ENCODE results near the gene KCNF1.

KCNF1 gene

GRCh38 chr2:10916953-10917352, 5.2 kb downstream of the KCNF1 start:
- no peak overlapping the region for H3K9ac ChIP-seq (ENCODE audit: low read length)
- no peaks in the 10 kb centered on the region for H3K36me3 ChIP-seq (ENCODE audit: insufficient read depth, low read length)
- no peak overlapping the region for H3K27ac ChIP-seq (ENCODE audit: low read depth, low read length)
- H3K4me1 ChIP-seq (ENCODE audit: insufficient read depth, low read length): no peaks in the 10 kb centered on the region
- H3K4me3 ChIP-seq (ENCODE audit: low read depth in 1 of 2, low read length in 2 of 2): no peak overlapping the region
- peaks cover 0 to 22% of the 10 kb centered on the region in 2 donors for H3K27me3 ChIP-seq (ENCODE audit: control insufficient read depth in 1 of 2, insufficient read depth in 2 of 2, low read length in 2 of 2)
- no peaks in the 10 kb centered on the region for H3K9me3 ChIP-seq (ENCODE audit: low read length)

- no peaks in the 10 kb centered on the region for H3K4me1 ChIP-seq (ENCODE audit: insufficient read depth, low read length)
- no peak overlapping the region for H3K27ac ChIP-seq (ENCODE audit: low read depth, low read length)
- no peak overlapping the region for H3K9ac ChIP-seq (ENCODE audit: low read length)
- no peaks in the 10 kb centered on the region for H3K9me3 ChIP-seq (ENCODE audit: low read length)
- no peaks in the 10 kb centered on the region for H3K36me3 ChIP-seq (ENCODE audit: insufficient read depth, low read length)
- H3K27me3 ChIP-seq (ENCODE audit: control insufficient read depth in 1 of 2, insufficient read depth in 2 of 2, low read length in 2 of 2): peaks cover 0 to 17% of the 10 kb centered on the region in 2 donors
- no peak overlapping the region for H3K4me3 ChIP-seq (ENCODE audit: low read depth in 1 of 2, low read length in 2 of 2)
Measured at GRCh38 chr2:10917927-10918326, 6.2 kb downstream of the KCNF1 start.

GRCh38 chr2:10918661-10919409, 7.1 kb downstream of the KCNF1 start:
- peaks cover 0 to 9% of the 10 kb centered on the region in 2 donors for H3K27me3 ChIP-seq (ENCODE audit: control insufficient read depth in 1 of 2, insufficient read depth in 2 of 2, low read length in 2 of 2)
- H3K9ac ChIP-seq (ENCODE audit: low read length): no peak overlapping the region
- no peak overlapping the region for H3K27ac ChIP-seq (ENCODE audit: low read depth, low read length)
- no peaks in the 10 kb centered on the region for H3K4me1 ChIP-seq (ENCODE audit: insufficient read depth, low read length)
- no peaks in the 10 kb centered on the region for H3K9me3 ChIP-seq (ENCODE audit: low read length)
- no peak overlapping the region for H3K4me3 ChIP-seq (ENCODE audit: low read depth in 1 of 2, low read length in 2 of 2)
- no peaks in the 10 kb centered on the region for H3K36me3 ChIP-seq (ENCODE audit: insufficient read depth, low read length)

GRCh38 chr2:10919410-10919770, 7.7 kb downstream of the KCNF1 start:
- Histone ChIP-seq H3K4me1 (ENCODE audit: insufficient read depth, low read length) (no peaks in the 10 kb centered on the region), H3K9ac (ENCODE audit: low read length) (no peak overlapping the region), H3K27ac (ENCODE audit: low read depth, low read length) (no peak overlapping the region), H3K27me3 (ENCODE audit: control insufficient read depth in 1 of 2, insufficient read depth in 2 of 2, low read length in 2 of 2) (peaks cover 0 to 4% of the 10 kb centered on the region in 2 donors), H3K36me3 (ENCODE audit: insufficient read depth, low read length) (no peaks in the 10 kb centered on the region), H3K4me3 (ENCODE audit: low read depth in 1 of 2, low read length in 2 of 2) (no peak overlapping the region), H3K9me3 (ENCODE audit: low read length) (no peaks in the 10 kb centered on the region)

- Histone ChIP-seq H3K27me3 (ENCODE audit: control insufficient read depth in 1 of 2, insufficient read depth in 2 of 2, low read length in 2 of 2) (peaks cover 0 to 5% of the 10 kb centered on the region in 2 donors), H3K27ac (ENCODE audit: low read depth, low read length) (no peak overlapping the region), H3K9ac (ENCODE audit: low read length) (no peak overlapping the region), H3K9me3 (ENCODE audit: low read length) (no peaks in the 10 kb centered on the region), H3K36me3 (ENCODE audit: insufficient read depth, low read length) (no peaks in the 10 kb centered on the region), H3K4me1 (ENCODE audit: insufficient read depth, low read length) (no peaks in the 10 kb centered on the region), H3K4me3 (ENCODE audit: low read depth in 1 of 2, low read length in 2 of 2) (no peak overlapping the region)
Measured at GRCh38 chr2:10919771-10920621, 8.3 kb downstream of the KCNF1 start.

- Histone ChIP-seq H3K4me3 (ENCODE audit: low read depth in 1 of 2, low read length in 2 of 2) (no peak overlapping the region), H3K9ac (ENCODE audit: low read length) (no peak overlapping the region), H3K27me3 (ENCODE audit: control insufficient read depth in 1 of 2, insufficient read depth in 2 of 2, low read length in 2 of 2) (peaks cover 0 to 5% of the 10 kb centered on the region in 2 donors), H3K9me3 (ENCODE audit: low read length) (no peaks in the 10 kb centered on the region), H3K36me3 (ENCODE audit: insufficient read depth, low read length) (no peaks in the 10 kb centered on the region), H3K27ac (ENCODE audit: low read depth, low read length) (no peak overlapping the region), H3K4me1 (ENCODE audit: insufficient read depth, low read length) (no peaks in the 10 kb centered on the region)
Measured at GRCh38 chr2:10920764-10921388, 9.1 kb downstream of the KCNF1 start.

- Histone ChIP-seq H3K9ac (ENCODE audit: low read length) (no peak overlapping the region), H3K9me3 (ENCODE audit: low read length) (no peaks in the 10 kb centered on the region), H3K27ac (ENCODE audit: low read depth, low read length) (no peak overlapping the region), H3K4me1 (ENCODE audit: insufficient read depth, low read length) (no peaks in the 10 kb centered on the region), H3K4me3 (ENCODE audit: low read depth in 1 of 2, low read length in 2 of 2) (no peak overlapping the region), H3K36me3 (ENCODE audit: insufficient read depth, low read length) (no peaks in the 10 kb centered on the region), H3K27me3 (ENCODE audit: control insufficient read depth in 1 of 2, insufficient read depth in 2 of 2, low read length in 2 of 2) (peaks cover 0 to 5% of the 10 kb centered on the region in 2 donors)
Measured at GRCh38 chr2:10921525-10921924, 9.8 kb downstream of the KCNF1 start.

- Histone ChIP-seq H3K27me3 (ENCODE audit: control insufficient read depth in 1 of 2, insufficient read depth in 2 of 2, low read length in 2 of 2) (peaks cover 0 to 5% of the 10 kb centered on the region in 2 donors), H3K27ac (ENCODE audit: low read depth, low read length) (no peak overlapping the region)
Measured at GRCh38 chr2:10922307-10923007, 10.7 kb downstream of the KCNF1 start.

GRCh38 chr2:10923008-10923375, 11.3 kb downstream of the KCNF1 start:
- Histone ChIP-seq H3K4me3 (ENCODE audit: low read depth in 1 of 2, low read length in 2 of 2) (no peak overlapping the region), H3K36me3 (ENCODE audit: insufficient read depth, low read length) (no peaks in the 10 kb centered on the region), H3K9ac (ENCODE audit: low read length) (no peak overlapping the region), H3K27ac (ENCODE audit: low read depth, low read length) (no peak overlapping the region), H3K4me1 (ENCODE audit: insufficient read depth, low read length) (no peaks in the 10 kb centered on the region), H3K9me3 (ENCODE audit: low read length) (no peaks in the 10 kb centered on the region), H3K27me3 (ENCODE audit: control insufficient read depth in 1 of 2, insufficient read depth in 2 of 2, low read length in 2 of 2) (peaks cover 0 to 5% of the 10 kb centered on the region in 2 donors)

More at GRCh38 chr2:10922307-10923007, 10.7 kb downstream of the KCNF1 start:
- no peak overlapping the region for H3K9ac ChIP-seq (ENCODE audit: low read length)
- no peak overlapping the region for H3K4me3 ChIP-seq (ENCODE audit: low read depth in 1 of 2, low read length in 2 of 2)
- H3K36me3 ChIP-seq (ENCODE audit: insufficient read depth, low read length): no peaks in the 10 kb centered on the region
- no peaks in the 10 kb centered on the region for H3K9me3 ChIP-seq (ENCODE audit: low read length)
- H3K4me1 ChIP-seq (ENCODE audit: insufficient read depth, low read length): no peaks in the 10 kb centered on the region

GRCh38 chr2:10923965-10924364, 12.2 kb downstream of the KCNF1 start:
- Histone ChIP-seq H3K27me3 (ENCODE audit: control insufficient read depth in 1 of 2, insufficient read depth in 2 of 2, low read length in 2 of 2) (peaks cover 0 to 5% of the 10 kb centered on the region in 2 donors), H3K36me3 (ENCODE audit: insufficient read depth, low read length) (no peaks in the 10 kb centered on the region), H3K9me3 (ENCODE audit: low read length) (no peaks in the 10 kb centered on the region), H3K9ac (ENCODE audit: low read length) (no peak overlapping the region), H3K27ac (ENCODE audit: low read depth, low read length) (no peak overlapping the region), H3K4me1 (ENCODE audit: insufficient read depth, low read length) (no peaks in the 10 kb centered on the region), H3K4me3 (ENCODE audit: low read depth in 1 of 2, low read length in 2 of 2) (no peak overlapping the region)

- Histone ChIP-seq H3K27ac (ENCODE audit: low read depth, low read length) (no peak overlapping the region), H3K36me3 (ENCODE audit: insufficient read depth, low read length) (no peaks in the 10 kb centered on the region), H3K4me3 (ENCODE audit: low read depth in 1 of 2, low read length in 2 of 2) (no peak overlapping the region), H3K9ac (ENCODE audit: low read length) (no peak overlapping the region), H3K27me3 (ENCODE audit: control insufficient read depth in 1 of 2, insufficient read depth in 2 of 2, low read length in 2 of 2) (peaks cover 0 to 5% of the 10 kb centered on the region in 2 donors), H3K9me3 (ENCODE audit: low read length) (no peaks in the 10 kb centered on the region), H3K4me1 (ENCODE audit: insufficient read depth, low read length) (no peaks in the 10 kb centered on the region)
Measured at GRCh38 chr2:10924441-10924840, 12.7 kb downstream of the KCNF1 start.
